ENCODE data around the gene CELSR2. TPM values are rescaled to one million over a fixed set of nuclear protein-coding genes. Genes with fewer than 3 reads are reported as not detected.

Gene CELSR2
- total RNA-seq, 2 experiments from 2014 or later: 6.9 to 12.5 TPM

DNA sequence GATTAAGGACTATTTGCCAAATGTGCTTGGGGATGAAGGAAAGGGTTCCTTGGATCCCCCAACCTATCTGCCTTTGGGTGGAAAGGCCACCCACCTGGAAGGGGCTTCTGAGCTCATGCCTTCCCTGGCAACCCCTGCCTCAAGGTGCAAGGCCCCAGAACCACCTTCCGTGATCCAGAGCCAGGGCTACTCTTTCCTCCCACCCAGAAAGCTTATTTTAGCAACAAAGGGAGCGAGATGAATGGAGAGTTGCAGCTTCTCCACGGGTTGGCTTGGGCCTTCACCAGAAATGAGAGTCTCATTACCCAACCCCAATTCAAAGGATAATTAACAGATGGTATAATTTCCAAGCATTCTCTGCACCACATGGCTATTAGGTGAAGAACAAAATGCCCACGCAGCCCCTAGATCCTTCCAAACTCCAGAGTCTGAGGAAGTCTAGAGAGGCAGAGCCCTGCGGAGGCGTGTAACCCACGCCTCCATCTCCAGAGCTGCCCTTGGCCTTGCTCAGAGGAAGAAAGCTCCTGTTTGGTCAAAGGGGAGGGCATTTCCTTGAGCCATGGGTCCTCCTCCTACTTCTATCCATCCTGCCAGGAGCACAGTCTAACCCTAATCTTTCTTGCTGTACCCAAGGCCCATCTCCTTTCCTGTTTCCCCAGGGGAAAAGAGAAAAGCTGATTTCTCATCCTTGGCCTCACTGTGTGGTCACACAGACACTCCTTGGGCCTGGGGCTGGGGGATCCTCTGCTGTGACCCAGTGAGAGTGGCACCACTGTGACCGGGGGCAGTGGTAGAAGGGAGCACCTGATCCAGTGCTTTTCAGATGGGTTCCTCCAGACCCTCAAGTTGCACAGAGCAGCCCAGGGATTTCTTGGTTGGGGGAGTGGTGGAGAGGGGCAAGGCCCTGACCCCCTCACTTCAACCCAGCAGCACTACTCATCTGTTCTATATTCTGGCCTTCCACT lies 1.7 kb upstream of the CELSR2 start:
- TF ChIP-seq EZH2phosphoT487 (IDR thresholded peaks at IDR 0.05; ENCODE audit: borderline replicate concordance, low read depth, low read length) (no peak), CTCF (conservative IDR thresholded peaks at IDR 0.05; ENCODE audit: low read length) (no peak)
- no peak overlapping the region for H2AFZ ChIP-seq (ENCODE audit: low read length)
- ChIA-PET POLR2A (interaction anchor here (0.6 to 1.5 kb wide), 2 partner anchors 9 to 41 kb away, joined by 3 to 4 read pairs; no protein-coding TSS in a partner anchor), CTCF (ENCODE audit: unreplicated experiment) (interaction anchor here (0.6 kb wide), 1 partner anchor 9 kb away, joined by 3 read pairs; no protein-coding TSS in a partner anchor)
- no TSS peak for BruUV-seq (replicated peaks)
- no peaks in the 10 kb centered on the region for H3K79me2 ChIP-seq (ENCODE audit: insufficient read depth, low read depth, low read length)
- H3K4me1 ChIP-seq (ENCODE audit: insufficient read depth, low read length, poor library complexity, severe bottlenecking): peaks cover 10% of the 10 kb centered on the region
- no peaks in the 10 kb centered on the region for H4K20me1 ChIP-seq (ENCODE audit: insufficient read depth, low read length)
- no peak overlapping the region for H3K4me3 ChIP-seq (ENCODE audit: low read depth, low read length, poor library complexity, severe bottlenecking)
- H3K4me2 ChIP-seq (ENCODE audit: low read length): no peak overlapping the region
- no peaks in the 10 kb centered on the region for H3K36me3 ChIP-seq (ENCODE audit: insufficient read depth, low read length)
- H3K27ac ChIP-seq (ENCODE audit: low read depth, low read length, poor library complexity, severe bottlenecking): no peak overlapping the region
- no peaks in the 10 kb centered on the region for H3K9me2 ChIP-seq (ENCODE audit: insufficient read depth, low read length)
- intact Hi-C loops (cut with micrococcal nuclease; ENCODE audit: unreplicated experiment): no loop called here
- DNase-seq (ENCODE audit: low spot score): no peak
- no peaks in the 10 kb centered on the region for H3K9me3 ChIP-seq (ENCODE audit: low read length)

GRCh38 chr1:109248444-109248796 lies 919 bp upstream of the CELSR2 start:
- no peaks in the 10 kb centered on the region for H3K36me3 ChIP-seq (ENCODE audit: insufficient read depth, low read length)
- TF ChIP-seq EZH2phosphoT487 (IDR thresholded peaks at IDR 0.05; ENCODE audit: borderline replicate concordance, low read depth, low read length) (no peak), CTCF (conservative IDR thresholded peaks at IDR 0.05; ENCODE audit: low read length) (no peak)
- H3K4me3 ChIP-seq (ENCODE audit: low read depth, low read length, poor library complexity, severe bottlenecking): no peak overlapping the region
- intact Hi-C loops (cut with micrococcal nuclease; ENCODE audit: unreplicated experiment): no loop called here
- H4K20me1 ChIP-seq (ENCODE audit: insufficient read depth, low read length): no peaks in the 10 kb centered on the region
- peaks cover 15% of the 10 kb centered on the region for H3K4me1 ChIP-seq (ENCODE audit: insufficient read depth, low read length, poor library complexity, severe bottlenecking)
- BruUV-seq (replicated peaks): no TSS peak
- no peak overlapping the region for H3K27ac ChIP-seq (ENCODE audit: low read depth, low read length, poor library complexity, severe bottlenecking)
- POLR2A ChIA-PET: interaction anchor here (1.5 kb wide), 1 partner anchor 8 kb away, joined by 4 read pairs; no protein-coding TSS in a partner anchor
- no peak overlapping the region for H2AFZ ChIP-seq (ENCODE audit: low read length)
- no peak overlapping the region for H3K4me2 ChIP-seq (ENCODE audit: low read length)
- no peaks in the 10 kb centered on the region for H3K9me3 ChIP-seq (ENCODE audit: low read length)
- DNase-seq (ENCODE audit: low spot score): no peak
- no peaks in the 10 kb centered on the region for H3K9me2 ChIP-seq (ENCODE audit: insufficient read depth, low read length)
- CTCF ChIA-PET (ENCODE audit: unreplicated experiment): no interaction called here
- H3K79me2 ChIP-seq (ENCODE audit: insufficient read depth, low read depth, low read length): no peaks in the 10 kb centered on the region

Data from OCI-LY7 (cell line).